Neutrophil (primary cell): ENCODE data around the gene SERPINA9.

Experiments
- H3K27ac ChIP-seq: fragments of 200-600 bp; sonication (generic); 2 replicates; pipeline ENCODE4 v1.5.1; 2016; ENCODE audit warnings: mild to moderate bottlenecking, moderate library complexity
- H3K27me3 ChIP-seq: fragments of 200-600 bp; sonication (generic); 2 replicates; pipeline ENCODE4 v1.6.0; 2016; ENCODE audit warnings: mild to moderate bottlenecking
- H3K36me3 ChIP-seq: fragments of 200-600 bp; sonication (generic); 2 replicates; pipeline ENCODE4 v1.5.1; 2017
- H3K4me1 ChIP-seq, 2 experiments: fragments of 200-600 bp in 1 of 2; sonication (generic) in 1 of 2; 1 replicate in 1 of 2; 2 replicates in 1 of 2; pipeline versions ENCODE4 v1.5.1 to v1.6.1; 2013 to 2016; ENCODE audit warnings: low read depth in 1 of 2, low read length in 1 of 2, mild to moderate bottlenecking in 1 of 2, moderate library complexity in 1 of 2; ENCODE audit not compliant: control insufficient read depth in 1 of 2, insufficient read depth in 1 of 2
- H3K4me3 ChIP-seq, 2 experiments: fragments of 200-600 bp in 1 of 2; sonication (generic) in 1 of 2; 1 replicate in 1 of 2; 2 replicates in 1 of 2; pipeline ENCODE4 v1.5.1; 2013 to 2016; ENCODE audit warnings: low read depth in 1 of 2, low read length in 1 of 2, mild to moderate bottlenecking in 1 of 2, moderate library complexity in 1 of 2
- H3K9me3 ChIP-seq: fragments of 200-600 bp; sonication (generic); 2 replicates; pipeline ENCODE4 v1.5.1; 2016
- TF ChIP-seq, protein P1 (sequence below): fragments of 200-600 bp; sonication (generic); IDR thresholded peaks from 2 replicates; pipeline ENCODE4 v1.5.1; 2016; ENCODE audit warnings: antibody characterized with exemption

The SERPINA9 gene

DNA sequence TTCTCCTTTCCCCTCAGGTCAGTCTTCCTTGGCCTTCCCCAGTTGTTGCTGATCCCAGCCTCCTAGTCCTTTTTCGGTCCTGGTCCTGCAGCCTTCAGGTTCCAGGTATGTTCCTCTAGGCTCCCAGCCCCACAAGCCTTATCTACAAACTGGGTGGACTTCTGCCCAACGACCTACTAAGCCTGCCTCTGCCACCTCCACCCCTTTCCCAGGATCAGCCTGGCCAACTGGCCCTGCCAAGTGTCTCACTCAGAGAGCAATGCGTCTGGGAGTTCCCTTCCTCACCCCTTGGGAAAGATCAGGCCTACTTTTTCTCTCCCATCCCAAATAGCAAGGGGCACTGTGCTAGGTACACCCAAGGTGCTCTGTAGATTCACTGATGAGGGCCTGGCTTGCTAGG lies 33.4 kb upstream of the SERPINA9 start, which contains the start of gene SERPINA12:
SERPINA12 (minus strand) TSS at position 114 of the 400 bp plus-strand sequence. CDS start 11,072 bp downstream, outside the sequence.
- no peaks in the 10 kb centered on the region for H3K4me1 ChIP-seq
- no peak within 1 kb of the TSS for H3K4me3 ChIP-seq
- H3K27ac ChIP-seq: no peak within 1 kb of the TSS
- H3K36me3 ChIP-seq: no peaks in the 10 kb centered on the region
- no peaks in the 10 kb centered on the region for H3K9me3 ChIP-seq
- TF ChIP-seq, protein P1, sequence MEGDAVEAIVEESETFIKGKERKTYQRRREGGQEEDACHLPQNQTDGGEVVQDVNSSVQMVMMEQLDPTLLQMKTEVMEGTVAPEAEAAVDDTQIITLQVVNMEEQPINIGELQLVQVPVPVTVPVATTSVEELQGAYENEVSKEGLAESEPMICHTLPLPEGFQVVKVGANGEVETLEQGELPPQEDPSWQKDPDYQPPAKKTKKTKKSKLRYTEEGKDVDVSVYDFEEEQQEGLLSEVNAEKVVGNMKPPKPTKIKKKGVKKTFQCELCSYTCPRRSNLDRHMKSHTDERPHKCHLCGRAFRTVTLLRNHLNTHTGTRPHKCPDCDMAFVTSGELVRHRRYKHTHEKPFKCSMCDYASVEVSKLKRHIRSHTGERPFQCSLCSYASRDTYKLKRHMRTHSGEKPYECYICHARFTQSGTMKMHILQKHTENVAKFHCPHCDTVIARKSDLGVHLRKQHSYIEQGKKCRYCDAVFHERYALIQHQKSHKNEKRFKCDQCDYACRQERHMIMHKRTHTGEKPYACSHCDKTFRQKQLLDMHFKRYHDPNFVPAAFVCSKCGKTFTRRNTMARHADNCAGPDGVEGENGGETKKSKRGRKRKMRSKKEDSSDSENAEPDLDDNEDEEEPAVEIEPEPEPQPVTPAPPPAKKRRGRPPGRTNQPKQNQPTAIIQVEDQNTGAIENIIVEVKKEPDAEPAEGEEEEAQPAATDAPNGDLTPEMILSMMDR: no peak
- peaks cover 5% of the 10 kb centered on the region for H3K27me3 ChIP-seq

DNA sequence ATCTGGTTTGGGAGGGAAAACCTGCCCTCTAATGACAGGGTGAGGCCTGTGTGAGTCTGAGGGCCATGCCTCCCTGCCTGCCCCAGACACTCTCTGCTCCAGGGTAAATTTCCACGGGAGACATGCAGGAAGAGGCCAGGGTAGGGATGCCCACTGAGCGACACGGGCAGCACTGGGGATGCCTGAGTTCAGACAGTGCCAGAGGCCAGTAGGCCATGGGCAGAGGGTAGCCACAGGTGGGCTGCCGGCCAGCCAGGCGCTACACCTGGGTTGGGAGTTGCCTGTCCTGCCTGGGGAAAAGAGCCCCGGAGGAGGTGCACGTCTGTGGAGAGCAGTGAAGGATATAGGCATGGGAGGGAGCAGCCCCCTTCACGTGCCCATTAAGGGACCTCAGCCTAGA lies 29.6 kb upstream of the SERPINA9 start:
- no peaks in the 10 kb centered on the region for H3K4me1 ChIP-seq
- TF ChIP-seq, protein P1: no peak
- H3K27ac ChIP-seq: no peak overlapping the region
- H3K36me3 ChIP-seq: no peaks in the 10 kb centered on the region
- H3K9me3 ChIP-seq: no peaks in the 10 kb centered on the region
- H3K4me3 ChIP-seq: no peak overlapping the region
- peaks cover 5% of the 10 kb centered on the region for H3K27me3 ChIP-seq

DNA sequence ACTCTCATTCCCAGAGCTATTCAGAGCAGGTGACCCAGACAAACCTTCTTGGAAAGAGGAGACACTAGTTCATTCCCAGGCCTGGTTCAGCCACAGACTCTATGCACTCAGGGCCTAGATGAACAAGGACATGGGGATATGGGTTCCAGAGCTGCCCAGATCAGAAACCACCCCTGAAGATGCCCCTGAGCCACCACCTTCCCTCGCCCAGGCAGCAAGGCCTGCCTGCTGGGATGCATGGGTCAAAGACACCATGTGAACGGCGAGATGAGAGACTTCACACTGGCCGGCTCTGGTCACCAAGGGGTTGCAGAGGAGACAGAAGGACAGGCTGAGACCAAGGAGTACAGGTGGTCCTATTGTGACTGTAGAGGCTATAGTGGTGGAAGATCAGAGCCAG lies 29.2 kb upstream of the SERPINA9 start:
- Histone ChIP-seq H3K36me3 (no peaks in the 10 kb centered on the region), H3K4me3 (no peak overlapping the region), H3K4me1 (no peaks in the 10 kb centered on the region), H3K27ac (no peak overlapping the region), H3K27me3 (peaks cover 5% of the 10 kb centered on the region), H3K9me3 (no peaks in the 10 kb centered on the region)
- TF ChIP-seq, protein P1: no peak

DNA sequence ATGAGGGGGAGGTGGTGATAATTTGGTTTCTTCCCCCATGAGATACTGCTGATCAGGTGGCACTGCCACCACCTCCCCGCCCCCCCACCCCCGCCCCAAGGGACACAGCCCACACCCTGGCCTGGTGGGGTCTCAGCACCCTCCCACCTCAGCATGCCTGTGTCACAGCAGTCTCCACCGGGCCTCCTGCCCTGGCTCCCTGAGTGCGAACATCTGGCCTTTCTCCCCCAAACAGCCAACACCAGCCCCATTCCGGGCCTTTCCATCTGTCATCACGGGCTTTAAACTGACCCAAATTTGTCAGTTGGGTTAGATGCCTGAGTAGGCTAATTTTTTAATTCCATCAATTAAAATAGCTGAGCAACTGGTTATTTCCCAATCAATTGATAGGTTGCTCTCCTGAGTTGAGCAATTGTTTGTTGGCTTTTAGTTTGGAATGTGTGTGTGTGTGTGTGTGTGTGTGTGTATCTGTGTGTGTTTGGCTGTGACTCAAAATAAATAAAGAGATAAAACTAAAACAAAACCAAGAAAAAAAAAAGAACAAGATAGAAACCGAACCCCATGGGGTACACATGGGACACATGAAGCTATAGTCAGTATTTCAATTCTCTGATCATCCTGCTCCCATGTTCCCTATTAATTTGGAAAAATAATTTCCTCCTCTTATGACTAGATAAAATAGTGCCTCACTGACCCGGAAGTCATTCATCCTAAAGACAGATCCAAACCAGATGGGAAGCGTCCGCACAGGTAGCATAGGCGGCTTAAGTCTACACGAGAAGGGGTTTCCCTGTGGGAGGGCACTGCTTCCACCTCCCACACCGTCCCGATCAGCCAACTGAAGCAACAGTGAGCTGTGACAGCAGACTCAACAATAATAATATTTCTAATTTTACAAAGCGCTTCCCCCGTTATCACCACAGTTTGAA lies 25.9 kb upstream of the SERPINA9 start:
- H3K9me3 ChIP-seq: no peaks in the 10 kb centered on the region
- no peak overlapping the region for H3K27ac ChIP-seq
- TF ChIP-seq, protein P1: no peak
- H3K36me3 ChIP-seq: no peaks in the 10 kb centered on the region
- peaks cover 11% of the 10 kb centered on the region for H3K27me3 ChIP-seq
- no peaks in the 10 kb centered on the region for H3K4me1 ChIP-seq
- no peak overlapping the region for H3K4me3 ChIP-seq

DNA sequence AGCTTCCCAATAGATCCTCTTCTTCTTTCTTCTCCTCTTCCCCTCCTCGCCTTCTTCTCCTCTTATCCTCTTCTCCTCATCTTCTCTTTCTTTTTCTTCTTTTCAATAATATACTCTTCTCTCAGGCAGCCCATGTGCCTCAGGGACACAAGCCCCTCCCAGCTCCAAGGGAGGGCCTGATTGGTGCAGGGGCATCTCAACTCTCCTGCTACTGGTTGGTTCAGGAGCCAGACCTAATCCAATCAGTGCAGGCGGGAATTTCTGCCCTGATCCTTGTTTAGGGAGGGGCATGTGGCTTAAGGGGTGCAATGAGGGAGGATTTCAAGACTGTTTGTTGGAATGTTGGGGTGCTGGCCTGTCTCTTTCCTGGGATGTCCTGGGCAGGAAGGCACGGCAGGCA lies 24.3 kb upstream of the SERPINA9 start:
- no peak overlapping the region for H3K4me3 ChIP-seq
- H3K4me1 ChIP-seq: no peaks in the 10 kb centered on the region
- H3K9me3 ChIP-seq: no peaks in the 10 kb centered on the region
- TF ChIP-seq, protein P1: no peak
- no peak overlapping the region for H3K27ac ChIP-seq
- H3K36me3 ChIP-seq: no peaks in the 10 kb centered on the region
- H3K27me3 ChIP-seq: peaks cover 7% of the 10 kb centered on the region
